HG02938 (cell line): ENCODE data around the gene SSH3.

Source experiments
- ATAC-seq: cut with Tn5 transposase; IDR thresholded peaks from one replicate; pipeline ENCODE4 v1.9.1; 2021; ENCODE audit warnings: mild to moderate bottlenecking, moderate library complexity; ENCODE audit not compliant: unreplicated experiment

Gene SSH3

GRCh38 chr11:67323526-67323925 is 20.2 kb downstream of the SSH3 start:
- ATAC-seq: no peak

- ATAC-seq: no peak
Measured at GRCh38 chr11:67332081-67332691, 28.9 kb downstream of the SSH3 start.

GRCh38 chr11:67337257-67337656 is 33.9 kb downstream of the SSH3 start:
- no peak for ATAC-seq

GRCh38 chr11:67344264-67344663 is 40.9 kb downstream of the SSH3 start:
- ATAC-seq: no peak

GRCh38 chr11:67345247-67345919 is 42.1 kb downstream of the SSH3 start:
- ATAC-seq: no peak

- no peak for ATAC-seq
Measured at GRCh38 chr11:67345920-67346819, 42.8 kb downstream of the SSH3 start.

GRCh38 chr11:67347964-67348749 is 44.8 kb downstream of the SSH3 start:
- ATAC-seq: no peak

- ATAC-seq: no peak
Measured at GRCh38 chr11:67349036-67349435, 45.7 kb downstream of the SSH3 start.

GRCh38 chr11:67349457-67349856 is 46.1 kb downstream of the SSH3 start:
- no peak for ATAC-seq

GRCh38 chr11:67349928-67350465 is 46.7 kb downstream of the SSH3 start:
- no peak for ATAC-seq

- no peak for ATAC-seq
Measured at GRCh38 chr11:67351275-67352005, 48.1 kb downstream of the SSH3 start.

GRCh38 chr11:67352546-67353316 is 49.4 kb downstream of the SSH3 start:
- peak; percentile 2 for ATAC-seq

- ATAC-seq: peak; percentile 67
Measured at GRCh38 chr11:67353317-67354074, 50.2 kb downstream of the SSH3 start, which contains the start of gene POLD4. TSS of gene POLD4 (minus strand) at chr11:67353546. CDS start at chr11:67353399, 147 bp downstream.

GRCh38 chr11:67354075-67355022 is 51.0 kb downstream of the SSH3 start:
- no peak for ATAC-seq

- no peak for ATAC-seq
Measured at GRCh38 chr11:67355023-67355793, 51.9 kb downstream of the SSH3 start.

GRCh38 chr11:67355794-67356386 is 52.6 kb downstream of the SSH3 start:
- ATAC-seq: no peak
